GM12872 (cell line): Measurements from ENCODE around the gene TLE5.

ENCODE experiments used
- CTCF ChIP-seq: IDR thresholded peaks from 3 replicates; pipeline ENCODE4 v1.5.1; 2011; ENCODE audit warnings: low read depth, mild to moderate bottlenecking, low read length, moderate library complexity; ENCODE audit not compliant: insufficient read depth

The TLE5 gene

GRCh38 chr19:3106509-3107141 lies 44.3 kb upstream of the TLE5 start:
- TF ChIP-seq CTCF: no peak

GRCh38 chr19:3105641-3106508 lies 43.6 kb upstream of the TLE5 start:
- no peak for TF ChIP-seq CTCF

GRCh38 chr19:3104708-3104983 lies 42.4 kb upstream of the TLE5 start:
- no peak for TF ChIP-seq CTCF

GRCh38 chr19:3102239-3103140 lies 40.2 kb upstream of the TLE5 start:
- no peak for TF ChIP-seq CTCF

GRCh38 chr19:3100747-3101730 lies 38.7 kb upstream of the TLE5 start:
- TF ChIP-seq CTCF: no peak

GRCh38 chr19:3100331-3100730 lies 38.0 kb upstream of the TLE5 start:
- no peak for TF ChIP-seq CTCF
